ENCODE data around the gene MIPOL1.
"Not testable (repeated sequence)": the region's sequence is repeated elsewhere in the genome, so short reads cannot be mapped to it uniquely, and the experiment has no call there.

- TF ChIP-seq CTCF (conservative IDR thresholded peaks at IDR 0.05; ENCODE audit: low read length); EZH2phosphoT487 (IDR thresholded peaks at IDR 0.05; ENCODE audit: borderline replicate concordance): not testable (repeated sequence)
These were observed 199.6 kb downstream of the MIPOL1 start for GRCh38 chr14:37397157-37397940.
